Esophagus squamous epithelium (tissue), 4 donors: Measurements from ENCODE around the gene BICC1.

Experiments
- POLR2A ChIP-seq, 4 donors: fragments of 450-650 bp; IDR thresholded peaks; one replicate each; pipeline ENCODE4 v1.6.1; 2017; ENCODE audit warnings: antibody characterized with exemption in 4 of 4, mild to moderate bottlenecking in 4 of 4, moderate library complexity in 3 of 4
- TF ChIP-seq, protein P1 (sequence below), 6 experiments: fragments of 450-650 bp in 4 of 6; fragments of 200-600 bp in 2 of 6; sonication (generic) in 2 of 6; IDR thresholded peaks; one replicate each; pipeline ENCODE4 v1.5.1; 2016 to 2019; ENCODE audit warnings: antibody characterized with exemption in 6 of 6, mild to moderate bottlenecking in 4 of 6, moderate library complexity in 4 of 6

DNA sequence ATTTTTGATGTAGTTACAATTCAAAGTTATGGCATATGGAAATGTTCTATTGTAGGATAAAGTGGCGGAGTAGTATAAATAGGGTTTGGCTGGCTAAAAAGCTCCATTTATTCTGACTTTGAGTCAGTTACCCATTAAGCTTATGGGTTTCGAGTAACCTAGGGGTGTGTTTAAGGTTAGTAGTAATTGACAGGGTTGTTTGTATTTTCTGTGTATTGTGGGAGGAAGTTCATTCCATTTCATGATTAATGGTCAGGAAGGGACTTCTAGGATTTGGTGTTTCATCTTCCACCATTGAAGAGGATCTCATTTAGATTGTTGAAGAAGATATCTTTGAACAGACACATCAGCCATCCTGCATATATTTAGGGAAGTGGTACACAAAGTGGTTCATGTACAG, 75.0 kb downstream of the BICC1 start:
- TF ChIP-seq, protein P1, sequence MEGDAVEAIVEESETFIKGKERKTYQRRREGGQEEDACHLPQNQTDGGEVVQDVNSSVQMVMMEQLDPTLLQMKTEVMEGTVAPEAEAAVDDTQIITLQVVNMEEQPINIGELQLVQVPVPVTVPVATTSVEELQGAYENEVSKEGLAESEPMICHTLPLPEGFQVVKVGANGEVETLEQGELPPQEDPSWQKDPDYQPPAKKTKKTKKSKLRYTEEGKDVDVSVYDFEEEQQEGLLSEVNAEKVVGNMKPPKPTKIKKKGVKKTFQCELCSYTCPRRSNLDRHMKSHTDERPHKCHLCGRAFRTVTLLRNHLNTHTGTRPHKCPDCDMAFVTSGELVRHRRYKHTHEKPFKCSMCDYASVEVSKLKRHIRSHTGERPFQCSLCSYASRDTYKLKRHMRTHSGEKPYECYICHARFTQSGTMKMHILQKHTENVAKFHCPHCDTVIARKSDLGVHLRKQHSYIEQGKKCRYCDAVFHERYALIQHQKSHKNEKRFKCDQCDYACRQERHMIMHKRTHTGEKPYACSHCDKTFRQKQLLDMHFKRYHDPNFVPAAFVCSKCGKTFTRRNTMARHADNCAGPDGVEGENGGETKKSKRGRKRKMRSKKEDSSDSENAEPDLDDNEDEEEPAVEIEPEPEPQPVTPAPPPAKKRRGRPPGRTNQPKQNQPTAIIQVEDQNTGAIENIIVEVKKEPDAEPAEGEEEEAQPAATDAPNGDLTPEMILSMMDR (IDR thresholded peaks at IDR 0.05): no peak
- TF ChIP-seq POLR2A (IDR thresholded peaks at IDR 0.05): no peak
